HCT116 (cell line): ENCODE data around the gene GRIK2. TPM values are rescaled to one million over a fixed set of nuclear protein-coding genes. Genes with fewer than 3 reads are reported as not detected.

Experiments used
- ATAC-seq: fragments of 200-7000 bp; cut with Tn5 transposase; 2 replicates; pipeline ENCODE4 v1.9.1; 2020; ENCODE audit warnings: mild to moderate bottlenecking, moderate library complexity
- BruUV-seq: library from RNA; stranded (reverse); fragments of 400-500 nt; replicated peaks from 2 replicates; lab custom pipeline; 2021; lab: Mats Ljungman, UMichigan
- CTCF ChIA-PET: fragments of 300-600 bp; sonication (Branson Sonifier 250); formaldehyde crosslinking; loops from one replicate; lab custom pipeline; 2021; ENCODE audit warnings: antibody characterized with exemption; lab: Charles Lee
- POLR2A ChIA-PET: fragments of 300-600, 350-600 bp; sonication (Branson Sonifier 250); formaldehyde crosslinking; loops from one replicate; lab custom pipeline; 2021; ENCODE audit warnings: antibody characterized with exemption; lab: Charles Lee
- RAD21 ChIA-PET, 2 experiments: fragments of 300-600 bp; sonication (Branson Sonifier 250); formaldehyde crosslinking; loops; one replicate each; lab custom pipeline; 2023; ENCODE audit warnings: low total read pairs in 2 of 2; ENCODE audit not compliant: uncharacterized antibody in 2 of 2, unreplicated experiment in 2 of 2, low non-redundant PET in 1 of 2; lab: Charles Lee
- DNase-seq: peaks from one replicate; pipeline ENCODE4 v3.0.0-alpha.2; 2010; ENCODE audit warnings: low read depth, low spot score
- H2AFZ ChIP-seq: fragments of 200-600 bp; shearing (Covaris generic), sonication (generic); 2 replicates; pipeline ENCODE4 v1.6.1; 2017; ENCODE audit warnings: low read depth, mixed run types, mixed read lengths, antibody characterized with exemption, low read length; ENCODE audit not compliant: poor library complexity, severe bottlenecking
- H3K27ac ChIP-seq: 2 replicates; pipeline ENCODE4 v1.5.1; 2012; ENCODE audit warnings: low read depth, low read length
- H3K27me3 ChIP-seq: fragments of 200-600 bp; sonication (generic); 2 replicates; pipeline ENCODE4 v1.6.1; 2016; ENCODE audit warnings: mixed run types, low read length, mixed read lengths; ENCODE audit not compliant: insufficient read depth
- H3K36me3 ChIP-seq, 2 experiments: fragments of 200-500 bp in 1 of 2; fragments of 200-600 bp in 1 of 2; sonication (Bioruptor generic) in 1 of 2; sonication (generic) in 1 of 2; 2 replicates each; pipeline versions ENCODE4 v1.5.1 to v1.6.1; 2014 to 2016; ENCODE audit warnings: low read length in 2 of 2, inconsistent platforms in 1 of 2, mixed read lengths in 1 of 2, mixed run types in 1 of 2; ENCODE audit not compliant: insufficient read depth in 2 of 2, control insufficient read depth in 1 of 2
- H3K4me1 ChIP-seq, 2 experiments: fragments of 200-600 bp in 1 of 2; sonication (generic) in 1 of 2; 2 replicates each; pipeline versions ENCODE4 v1.5.1 to v1.6.1; 2012 to 2017; ENCODE audit warnings: low read length in 2 of 2, inconsistent platforms in 1 of 2, mild to moderate bottlenecking in 1 of 2, mixed read lengths in 1 of 2, mixed run types in 1 of 2, moderate library complexity in 1 of 2; ENCODE audit not compliant: insufficient read depth in 2 of 2, control insufficient read depth in 1 of 2
- H3K4me2 ChIP-seq: fragments of 200-600 bp; sonication (generic); 2 replicates; pipeline ENCODE4 v1.6.1; 2017; ENCODE audit warnings: mixed run types, low read length, mixed read lengths
- H3K4me3 ChIP-seq, 2 experiments: fragments of 200-600 bp in 1 of 2; sonication (generic) in 1 of 2; replicated peaks in 1 of 2; 2 replicates each; pipeline ENCODE4 v1.5.1; 2011 to 2016; ENCODE audit warnings: low read length in 2 of 2, control low read depth in 1 of 2, low read depth in 1 of 2, mild to moderate bottlenecking in 1 of 2, mixed read lengths in 1 of 2, mixed run types in 1 of 2
- H3K79me2 ChIP-seq: fragments of 200-600 bp; sonication (generic); 2 replicates; pipeline ENCODE4 v1.6.1; 2017; ENCODE audit warnings: mild to moderate bottlenecking, mixed run types, low read length, moderate library complexity, mixed read lengths; ENCODE audit not compliant: insufficient read depth
- H3K9ac ChIP-seq: fragments of 200-600 bp; sonication (generic); 2 replicates; pipeline ENCODE4 v1.6.1; 2016; ENCODE audit warnings: low read length, mixed read lengths
- H3K9me2 ChIP-seq: fragments of 200-600 bp; sonication (generic), shearing (Covaris generic); 2 replicates; pipeline ENCODE4 v1.6.1; 2017; ENCODE audit warnings: mixed run types, mild to moderate bottlenecking, moderate library complexity; ENCODE audit not compliant: insufficient read depth
- H3K9me3 ChIP-seq, 2 experiments: fragments of 200-500 bp in 1 of 2; fragments of 200-600 bp in 1 of 2; sonication (Bioruptor generic) in 1 of 2; sonication (generic) in 1 of 2; 2 replicates each; pipeline ENCODE4 v1.6.1; 2014 to 2017; ENCODE audit warnings: low read length in 2 of 2, mixed read lengths in 2 of 2, inconsistent platforms in 1 of 2, low read depth in 1 of 2, mild to moderate bottlenecking in 1 of 2, mixed run types in 1 of 2, moderate library complexity in 1 of 2; ENCODE audit not compliant: control insufficient read depth in 1 of 2, insufficient read depth in 1 of 2
- H4K20me1 ChIP-seq: fragments of 200-600 bp; sonication (generic), shearing (Covaris generic); 2 replicates; pipeline ENCODE4 v1.6.1; 2017; ENCODE audit warnings: mixed run types, mild to moderate bottlenecking, moderate library complexity; ENCODE audit not compliant: insufficient read depth
- CBX3 ChIP-seq: IDR thresholded peaks from 2 replicates; pipeline ENCODE4 v1.6.1; 2012; ENCODE audit warnings: low read depth
- POLR2AphosphoS5 ChIP-seq: IDR thresholded peaks from 2 replicates; pipeline ENCODE4 v1.6.1; 2011; ENCODE audit warnings: mild to moderate bottlenecking, low read depth, low read length, moderate library complexity
- RAD21 ChIP-seq: IDR thresholded peaks from 2 replicates; pipeline ENCODE4 v1.6.1; 2012; ENCODE audit warnings: low read depth, mild to moderate bottlenecking
- SRF ChIP-seq: IDR thresholded peaks from 2 replicates; pipeline ENCODE4 v1.6.1; 2012; ENCODE audit warnings: low read depth
- ZFX ChIP-seq: fragments of 450-650 bp; IDR thresholded peaks from 2 replicates; pipeline ENCODE4 v1.6.1; 2017
- intact Hi-C: fragments of 100-400 bp; cut with micrococcal nuclease; formaldehyde crosslinking; loops from 2 replicates; pipeline ENCODE4 v1.10.0; 2022
- total RNA-seq: library from RNA; stranded (reverse); gene quantifications from one replicate; pipeline ENCODE4 v1.2.1, GENCODE V29; 2021; ENCODE audit not compliant: unreplicated experiment
- TF ChIP-seq, protein P1 (sequence below): IDR thresholded peaks from 2 replicates; pipeline ENCODE4 v1.6.1; 2011; ENCODE audit warnings: mild to moderate bottlenecking, low read length, moderate library complexity; ENCODE audit not compliant: insufficient replicate concordance; ENCODE audit errors: extremely low read depth
- TF ChIP-seq, protein P2 (sequence below), 3 experiments: fragments of 200-600 bp in 1 of 3; sonication (generic) in 1 of 3; IDR thresholded peaks in 2 of 3; conservative IDR thresholded peaks in 1 of 3; 2 replicates each; pipeline ENCODE4 v1.5.1; 2012 to 2017; ENCODE audit warnings: low read depth in 2 of 3, low read length in 2 of 3, antibody characterized with exemption in 1 of 3, borderline replicate concordance in 1 of 3, control low read depth in 1 of 3, mild to moderate bottlenecking in 1 of 3, mixed read lengths in 1 of 3, mixed run types in 1 of 3, moderate library complexity in 1 of 3; ENCODE audit not compliant: insufficient read depth in 1 of 3

The GRIK2 gene
- total RNA-seq, 1 experiment from 2014 or later = 0.64 TPM

DNA sequence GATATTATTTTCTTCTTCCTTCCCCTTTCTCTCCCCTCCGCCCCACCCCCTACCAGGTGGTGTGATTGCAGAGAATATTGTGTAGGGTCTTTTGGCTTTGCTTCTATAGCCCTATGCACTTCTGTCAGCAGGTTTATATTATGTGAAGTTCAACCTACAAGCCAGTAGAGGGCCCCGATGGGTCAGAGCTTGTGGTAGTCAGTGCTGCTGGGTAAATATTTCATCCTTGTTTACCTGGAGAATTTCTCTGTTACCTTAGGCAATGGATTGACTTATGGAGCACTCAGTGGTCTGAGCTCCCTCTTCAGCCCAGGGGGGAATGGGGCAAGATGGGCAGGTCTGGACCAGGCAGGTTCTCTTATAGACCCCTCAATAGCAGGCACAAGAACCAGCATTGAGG, 720.9 kb downstream of the GRIK2 start:
- H3K27me3 ChIP-seq = no peaks in the 10 kb centered on the region
- H3K9me2 ChIP-seq = no peaks in the 10 kb centered on the region
- no peak overlapping the region for H3K4me3 ChIP-seq
- ChIA-PET RAD21 (no interaction called here), CTCF (interaction anchor here (0.6 to 1.6 kb wide), 2 partner anchors 10 to 1005 kb away, joined by 3 to 5 read pairs; no protein-coding TSS in a partner anchor), POLR2A (no interaction called here)
- H2AFZ ChIP-seq = no peak overlapping the region
- DNase-seq = peak; percentile 6
- BruUV-seq = no TSS peak
- peak; percentile 75 for ATAC-seq
- no peak overlapping the region for H3K9ac ChIP-seq
- H3K36me3 ChIP-seq = no peaks in the 10 kb centered on the region
- no peaks in the 10 kb centered on the region for H4K20me1 ChIP-seq
- H3K79me2 ChIP-seq = no peaks in the 10 kb centered on the region
- no peak overlapping the region for H3K4me2 ChIP-seq
- TF ChIP-seq CBX3 (no peak), ZFX (no peak), POLR2AphosphoS5 (no peak), SRF (no peak), RAD21 (peak; percentile 54; the same call in 1 of the 2 replicates)
- TF ChIP-seq, protein P1, sequence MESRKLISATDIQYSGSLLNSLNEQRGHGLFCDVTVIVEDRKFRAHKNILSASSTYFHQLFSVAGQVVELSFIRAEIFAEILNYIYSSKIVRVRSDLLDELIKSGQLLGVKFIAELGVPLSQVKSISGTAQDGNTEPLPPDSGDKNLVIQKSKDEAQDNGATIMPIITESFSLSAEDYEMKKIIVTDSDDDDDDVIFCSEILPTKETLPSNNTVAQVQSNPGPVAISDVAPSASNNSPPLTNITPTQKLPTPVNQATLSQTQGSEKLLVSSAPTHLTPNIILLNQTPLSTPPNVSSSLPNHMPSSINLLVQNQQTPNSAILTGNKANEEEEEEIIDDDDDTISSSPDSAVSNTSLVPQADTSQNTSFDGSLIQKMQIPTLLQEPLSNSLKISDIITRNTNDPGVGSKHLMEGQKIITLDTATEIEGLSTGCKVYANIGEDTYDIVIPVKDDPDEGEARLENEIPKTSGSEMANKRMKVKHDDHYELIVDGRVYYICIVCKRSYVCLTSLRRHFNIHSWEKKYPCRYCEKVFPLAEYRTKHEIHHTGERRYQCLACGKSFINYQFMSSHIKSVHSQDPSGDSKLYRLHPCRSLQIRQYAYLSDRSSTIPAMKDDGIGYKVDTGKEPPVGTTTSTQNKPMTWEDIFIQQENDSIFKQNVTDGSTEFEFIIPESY = no peak
- TF ChIP-seq, protein P2, sequence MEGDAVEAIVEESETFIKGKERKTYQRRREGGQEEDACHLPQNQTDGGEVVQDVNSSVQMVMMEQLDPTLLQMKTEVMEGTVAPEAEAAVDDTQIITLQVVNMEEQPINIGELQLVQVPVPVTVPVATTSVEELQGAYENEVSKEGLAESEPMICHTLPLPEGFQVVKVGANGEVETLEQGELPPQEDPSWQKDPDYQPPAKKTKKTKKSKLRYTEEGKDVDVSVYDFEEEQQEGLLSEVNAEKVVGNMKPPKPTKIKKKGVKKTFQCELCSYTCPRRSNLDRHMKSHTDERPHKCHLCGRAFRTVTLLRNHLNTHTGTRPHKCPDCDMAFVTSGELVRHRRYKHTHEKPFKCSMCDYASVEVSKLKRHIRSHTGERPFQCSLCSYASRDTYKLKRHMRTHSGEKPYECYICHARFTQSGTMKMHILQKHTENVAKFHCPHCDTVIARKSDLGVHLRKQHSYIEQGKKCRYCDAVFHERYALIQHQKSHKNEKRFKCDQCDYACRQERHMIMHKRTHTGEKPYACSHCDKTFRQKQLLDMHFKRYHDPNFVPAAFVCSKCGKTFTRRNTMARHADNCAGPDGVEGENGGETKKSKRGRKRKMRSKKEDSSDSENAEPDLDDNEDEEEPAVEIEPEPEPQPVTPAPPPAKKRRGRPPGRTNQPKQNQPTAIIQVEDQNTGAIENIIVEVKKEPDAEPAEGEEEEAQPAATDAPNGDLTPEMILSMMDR (IDR thresholded peaks at IDR 0.05 in 2 of 3, conservative IDR thresholded peaks at IDR 0.05 in 1 of 3; ENCODE audit: borderline replicate concordance in 1 of 3, insufficient read depth in 1 of 3, low read depth in 2 of 3, low read length in 2 of 3) = peak; percentile 32 to 62 (median 47); a peak in 5 of 6 replicates
- TF ChIP-seq, all 23 proteins: peak for 2
- H3K9me3 ChIP-seq = no peaks in the 10 kb centered on the region
- H3K4me1 ChIP-seq = no peaks in the 10 kb centered on the region
- no peak overlapping the region for H3K27ac ChIP-seq
- intact Hi-C loops = loop anchor here (5.0 to 10.0 kb wide), 2 partner anchors 503 to 1010 kb away; no protein-coding TSS in a partner anchor
